ENCODE data around the gene HIGD1C.
"Not testable (repeated sequence)": the region's sequence is repeated elsewhere in the genome, so short reads cannot be mapped to it uniquely, and the experiment has no call there.

Gene HIGD1C

GRCh38 chr12:50925342-50925651, 27.0 kb upstream of the HIGD1C start:
- no peaks in the 10 kb centered on the region for H3K27me3 ChIP-seq (ENCODE audit: control insufficient read depth in 1 of 2, insufficient read depth in 2 of 2, low read length in 2 of 2)
- H3K36me3 ChIP-seq (ENCODE audit: insufficient read depth, low read length), result peaks cover 5% of the 10 kb centered on the region
- peaks cover 37% of the 10 kb centered on the region for H3K4me1 ChIP-seq (ENCODE audit: insufficient read depth, low read length)
- H3K27ac ChIP-seq (ENCODE audit: low read depth, low read length), result peak overlapping the region; percentile 95
- peak overlapping the region; percentile 55 to 96 for H3K4me3 ChIP-seq (ENCODE audit: low read depth in 1 of 2, low read length in 2 of 2)
- no peaks in the 10 kb centered on the region for H3K9me3 ChIP-seq (ENCODE audit: low read length)
- H3K9ac ChIP-seq (ENCODE audit: low read length), result peak overlapping the region; percentile 89

GRCh38 chr12:50925920-50926319, 26.4 kb upstream of the HIGD1C start:
- Histone ChIP-seq H3K4me1 (ENCODE audit: insufficient read depth, low read length) (peaks cover 37% of the 10 kb centered on the region), H3K27me3 (ENCODE audit: control insufficient read depth in 1 of 2, insufficient read depth in 2 of 2, low read length in 2 of 2) (no peaks in the 10 kb centered on the region), H3K9me3 (ENCODE audit: low read length) (no peaks in the 10 kb centered on the region), H3K36me3 (ENCODE audit: insufficient read depth, low read length) (peaks cover 5% of the 10 kb centered on the region), H3K9ac (ENCODE audit: low read length) (peak overlapping the region; percentile 89), H3K27ac (ENCODE audit: low read depth, low read length) (peak overlapping the region; percentile 95), H3K4me3 (ENCODE audit: low read depth in 1 of 2, low read length in 2 of 2) (peak overlapping the region; percentile 28 to 96)

GRCh38 chr12:50926415-50926814, 25.9 kb upstream of the HIGD1C start:
- H3K9me3 ChIP-seq (ENCODE audit: low read length), result no peaks in the 10 kb centered on the region
- peak overlapping the region; percentile 89 for H3K9ac ChIP-seq (ENCODE audit: low read length)
- H3K27me3 ChIP-seq (ENCODE audit: control insufficient read depth in 1 of 2, insufficient read depth in 2 of 2, low read length in 2 of 2), result no peaks in the 10 kb centered on the region
- peak overlapping the region; percentile 95 for H3K27ac ChIP-seq (ENCODE audit: low read depth, low read length)
- peaks cover 37% of the 10 kb centered on the region for H3K4me1 ChIP-seq (ENCODE audit: insufficient read depth, low read length)
- H3K36me3 ChIP-seq (ENCODE audit: insufficient read depth, low read length), result peaks cover 5% of the 10 kb centered on the region
- H3K4me3 ChIP-seq (ENCODE audit: low read depth in 1 of 2, low read length in 2 of 2), result peak overlapping the region; percentile 28 to 96

- Histone ChIP-seq H3K9ac (ENCODE audit: low read length) (peak overlapping the region; percentile 89), H3K4me1 (ENCODE audit: insufficient read depth, low read length) (peaks cover 37% of the 10 kb centered on the region), H3K4me3 (ENCODE audit: low read depth in 1 of 2, low read length in 2 of 2) (peak overlapping the region; percentile 28 to 96), H3K27ac (ENCODE audit: low read depth, low read length) (peak overlapping the region; percentile 95)
- not testable (repeated sequence) for H3K9me3 ChIP-seq (ENCODE audit: low read length); H3K36me3 ChIP-seq (ENCODE audit: insufficient read depth, low read length); H3K27me3 ChIP-seq (ENCODE audit: control insufficient read depth in 1 of 2, insufficient read depth in 2 of 2, low read length in 2 of 2)
These were observed 25.4 kb upstream of the HIGD1C start for GRCh38 chr12:50926932-50927331.

GRCh38 chr12:50927356-50927755, 25.0 kb upstream of the HIGD1C start:
- Histone ChIP-seq H3K4me1 (ENCODE audit: insufficient read depth, low read length) (peaks cover 33% of the 10 kb centered on the region), H3K4me3 (ENCODE audit: low read depth in 1 of 2, low read length in 2 of 2) (peak overlapping the region; percentile 28 to 96), H3K27ac (ENCODE audit: low read depth, low read length) (peak overlapping the region; percentile 15), H3K36me3 (ENCODE audit: insufficient read depth, low read length) (peaks cover 8% of the 10 kb centered on the region), H3K9ac (ENCODE audit: low read length) (no peak overlapping the region), H3K27me3 (ENCODE audit: control insufficient read depth in 1 of 2, insufficient read depth in 2 of 2, low read length in 2 of 2) (no peaks in the 10 kb centered on the region), H3K9me3 (ENCODE audit: low read length) (no peaks in the 10 kb centered on the region)

- Histone ChIP-seq H3K9ac (ENCODE audit: low read length) (no peak overlapping the region), H3K36me3 (ENCODE audit: insufficient read depth, low read length) (peaks cover 13% of the 10 kb centered on the region), H3K9me3 (ENCODE audit: low read length) (no peaks in the 10 kb centered on the region), H3K27me3 (ENCODE audit: control insufficient read depth in 1 of 2, insufficient read depth in 2 of 2, low read length in 2 of 2) (no peaks in the 10 kb centered on the region), H3K4me3 (ENCODE audit: low read depth in 1 of 2, low read length in 2 of 2) (peak overlapping the region; percentile 28 to 96), H3K4me1 (ENCODE audit: insufficient read depth, low read length) (peaks cover 34% of the 10 kb centered on the region), H3K27ac (ENCODE audit: low read depth, low read length) (peak overlapping the region; percentile 15)
These were observed 24.5 kb upstream of the HIGD1C start for GRCh38 chr12:50927766-50928224.

- peaks cover 15% of the 10 kb centered on the region for H3K36me3 ChIP-seq (ENCODE audit: insufficient read depth, low read length)
- H3K4me3 ChIP-seq (ENCODE audit: low read depth in 1 of 2, low read length in 2 of 2), result peak overlapping the region; percentile 23 to 96
- no peaks in the 10 kb centered on the region for H3K27me3 ChIP-seq (ENCODE audit: control insufficient read depth in 1 of 2, insufficient read depth in 2 of 2, low read length in 2 of 2)
- no peak overlapping the region for H3K9ac ChIP-seq (ENCODE audit: low read length)
- no peak overlapping the region for H3K27ac ChIP-seq (ENCODE audit: low read depth, low read length)
- peaks cover 32% of the 10 kb centered on the region for H3K4me1 ChIP-seq (ENCODE audit: insufficient read depth, low read length)
- H3K9me3 ChIP-seq (ENCODE audit: low read length), result no peaks in the 10 kb centered on the region
These were observed 24.0 kb upstream of the HIGD1C start for GRCh38 chr12:50928392-50928791.

- Histone ChIP-seq H3K9ac (ENCODE audit: low read length) (no peak overlapping the region), H3K36me3 (ENCODE audit: insufficient read depth, low read length) (peaks cover 15% of the 10 kb centered on the region), H3K4me3 (ENCODE audit: low read depth in 1 of 2, low read length in 2 of 2) (no peak overlapping the region), H3K27ac (ENCODE audit: low read depth, low read length) (no peak overlapping the region), H3K9me3 (ENCODE audit: low read length) (no peaks in the 10 kb centered on the region), H3K4me1 (ENCODE audit: insufficient read depth, low read length) (peaks cover 33% of the 10 kb centered on the region), H3K27me3 (ENCODE audit: control insufficient read depth in 1 of 2, insufficient read depth in 2 of 2, low read length in 2 of 2) (no peaks in the 10 kb centered on the region)
These were observed 22.5 kb upstream of the HIGD1C start for GRCh38 chr12:50929831-50930230.

GRCh38 chr12:50930477-50930876, 21.9 kb upstream of the HIGD1C start:
- not testable (repeated sequence) for H3K27ac ChIP-seq (ENCODE audit: low read depth, low read length); H3K4me3 ChIP-seq (ENCODE audit: low read depth in 1 of 2, low read length in 2 of 2); H3K9me3 ChIP-seq (ENCODE audit: low read length); H3K9ac ChIP-seq (ENCODE audit: low read length); H3K27me3 ChIP-seq (ENCODE audit: control insufficient read depth in 1 of 2, insufficient read depth in 2 of 2, low read length in 2 of 2)
- Histone ChIP-seq H3K4me1 (ENCODE audit: insufficient read depth, low read length) (peaks cover 39% of the 10 kb centered on the region), H3K36me3 (ENCODE audit: insufficient read depth, low read length) (peaks cover 15% of the 10 kb centered on the region)

- no peak overlapping the region for H3K4me3 ChIP-seq (ENCODE audit: low read depth in 1 of 2, low read length in 2 of 2)
- peaks cover 40% of the 10 kb centered on the region for H3K4me1 ChIP-seq (ENCODE audit: insufficient read depth, low read length)
- H3K9me3 ChIP-seq (ENCODE audit: low read length), result no peaks in the 10 kb centered on the region
- H3K27ac ChIP-seq (ENCODE audit: low read depth, low read length), result no peak overlapping the region
- H3K9ac ChIP-seq (ENCODE audit: low read length), result no peak overlapping the region
- H3K27me3 ChIP-seq (ENCODE audit: control insufficient read depth in 1 of 2, insufficient read depth in 2 of 2, low read length in 2 of 2), result no peaks in the 10 kb centered on the region
- H3K36me3 ChIP-seq (ENCODE audit: insufficient read depth, low read length), result peaks cover 15% of the 10 kb centered on the region
These were observed 19.5 kb upstream of the HIGD1C start for GRCh38 chr12:50932787-50933280.

- no peaks in the 10 kb centered on the region for H3K9me3 ChIP-seq (ENCODE audit: low read length)
- H3K27me3 ChIP-seq (ENCODE audit: control insufficient read depth in 1 of 2, insufficient read depth in 2 of 2, low read length in 2 of 2), result no peaks in the 10 kb centered on the region
- no peak overlapping the region for H3K9ac ChIP-seq (ENCODE audit: low read length)
- peaks cover 34% of the 10 kb centered on the region for H3K4me1 ChIP-seq (ENCODE audit: insufficient read depth, low read length)
- peaks cover 15% of the 10 kb centered on the region for H3K36me3 ChIP-seq (ENCODE audit: insufficient read depth, low read length)
- peak overlapping the region; percentile 12 for H3K27ac ChIP-seq (ENCODE audit: low read depth, low read length)
- H3K4me3 ChIP-seq (ENCODE audit: low read depth in 1 of 2, low read length in 2 of 2), result no peak overlapping the region
These were observed 18.8 kb upstream of the HIGD1C start for GRCh38 chr12:50933459-50934124.

- H3K4me1 ChIP-seq (ENCODE audit: insufficient read depth, low read length), result peaks cover 29% of the 10 kb centered on the region
- peaks cover 15% of the 10 kb centered on the region for H3K36me3 ChIP-seq (ENCODE audit: insufficient read depth, low read length)
- H3K9me3 ChIP-seq (ENCODE audit: low read length), result no peaks in the 10 kb centered on the region
- H3K27ac ChIP-seq (ENCODE audit: low read depth, low read length), result peak overlapping the region; percentile 12
- H3K27me3 ChIP-seq (ENCODE audit: control insufficient read depth in 1 of 2, insufficient read depth in 2 of 2, low read length in 2 of 2), result no peaks in the 10 kb centered on the region
- H3K4me3 ChIP-seq (ENCODE audit: low read depth in 1 of 2, low read length in 2 of 2), result no peak overlapping the region
- H3K9ac ChIP-seq (ENCODE audit: low read length), result no peak overlapping the region
These were observed 17.9 kb upstream of the HIGD1C start for GRCh38 chr12:50934371-50934851.
